ENCODE results near the gene LCN15.
"Not testable (repeated sequence)": the region's sequence is repeated elsewhere in the genome, so short reads cannot be mapped to it uniquely, and the experiment has no call there.

The LCN15 gene

GRCh38 chr9:136762221-136762691, 2.1 kb downstream of the LCN15 start:
- no peak for DNase-seq (ENCODE audit: low read depth)
- no peak for TF ChIP-seq CTCF (IDR thresholded peaks at IDR 0.05; ENCODE audit: control insufficient read depth, extremely low read depth, insufficient read depth)
- H3K4me3 ChIP-seq (ENCODE audit: low read depth, low read length): no peak overlapping the region

DNA sequence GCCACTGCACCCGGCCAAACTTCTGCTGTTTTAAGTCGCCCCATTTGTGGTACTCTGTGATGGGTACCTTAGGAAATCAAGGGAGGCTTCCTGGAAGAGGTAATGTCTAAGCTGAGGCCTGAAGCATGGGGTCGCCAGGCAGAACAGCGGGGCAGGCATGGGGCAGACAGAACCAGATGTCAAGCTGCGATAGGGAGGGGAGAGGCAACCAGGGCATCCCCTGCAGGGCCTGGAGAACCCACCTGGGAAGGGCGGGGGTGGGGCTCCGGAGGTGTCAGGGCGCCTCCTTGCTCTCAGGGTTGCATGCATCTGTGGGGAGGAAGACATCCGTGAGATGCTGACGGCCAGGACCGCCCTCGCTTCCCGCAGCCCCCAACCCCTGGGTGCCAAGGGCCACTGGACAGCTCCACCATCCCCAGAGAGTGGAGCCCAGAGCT, 2.8 kb downstream of the LCN15 start:
- no peak overlapping the region for H3K4me3 ChIP-seq (ENCODE audit: low read depth, low read length)
- no peak for DNase-seq (ENCODE audit: low read depth)
- no peak for TF ChIP-seq CTCF (IDR thresholded peaks at IDR 0.05; ENCODE audit: control insufficient read depth, extremely low read depth, insufficient read depth)

DNA sequence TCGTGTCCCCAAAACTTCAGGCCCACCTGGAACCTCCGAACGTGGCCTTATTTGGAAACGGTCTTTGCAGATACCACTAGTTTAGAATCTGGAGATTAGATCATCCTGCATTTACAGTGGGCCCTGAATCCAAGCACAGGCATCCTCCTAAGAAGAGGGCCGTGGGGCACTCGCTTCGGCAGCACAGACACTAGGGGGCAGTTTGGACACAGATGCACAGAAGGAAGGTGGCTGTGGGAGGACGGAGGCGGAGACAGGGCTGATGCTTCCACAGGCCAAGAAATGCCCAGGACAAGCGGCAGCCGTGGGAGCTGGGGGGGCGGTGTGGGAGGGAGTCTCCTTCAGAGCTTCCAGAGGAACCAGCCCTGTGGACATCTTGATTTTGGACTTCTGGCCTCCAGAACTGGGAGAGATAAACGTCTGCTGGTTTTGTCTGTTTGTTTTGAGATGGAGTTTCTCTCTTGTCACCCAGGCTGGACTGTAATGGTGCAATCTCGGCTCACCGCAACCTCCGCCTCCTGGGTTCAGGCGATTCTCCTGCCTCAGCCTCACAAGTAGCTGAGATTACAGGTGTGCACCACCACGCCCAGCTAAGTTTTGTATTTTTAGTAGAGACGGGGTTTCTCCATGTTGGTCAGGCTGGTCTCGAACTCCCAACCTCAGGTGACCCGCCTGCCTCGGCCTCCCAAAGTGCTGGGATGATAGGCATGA, 3.3 kb downstream of the LCN15 start:
- TF ChIP-seq CTCF (IDR thresholded peaks at IDR 0.05; ENCODE audit: control insufficient read depth, extremely low read depth, insufficient read depth): peak; percentile 75
- H3K4me3 ChIP-seq (ENCODE audit: low read depth, low read length); DNase-seq (ENCODE audit: low read depth): not testable (repeated sequence)

- H3K4me3 ChIP-seq (ENCODE audit: low read depth, low read length): no peak overlapping the region
- no peak for DNase-seq (ENCODE audit: low read depth)
- TF ChIP-seq CTCF (IDR thresholded peaks at IDR 0.05; ENCODE audit: control insufficient read depth, extremely low read depth, insufficient read depth): no peak
Observed at GRCh38 chr9:136760424-136760823, 3.9 kb downstream of the LCN15 start.

DNA sequence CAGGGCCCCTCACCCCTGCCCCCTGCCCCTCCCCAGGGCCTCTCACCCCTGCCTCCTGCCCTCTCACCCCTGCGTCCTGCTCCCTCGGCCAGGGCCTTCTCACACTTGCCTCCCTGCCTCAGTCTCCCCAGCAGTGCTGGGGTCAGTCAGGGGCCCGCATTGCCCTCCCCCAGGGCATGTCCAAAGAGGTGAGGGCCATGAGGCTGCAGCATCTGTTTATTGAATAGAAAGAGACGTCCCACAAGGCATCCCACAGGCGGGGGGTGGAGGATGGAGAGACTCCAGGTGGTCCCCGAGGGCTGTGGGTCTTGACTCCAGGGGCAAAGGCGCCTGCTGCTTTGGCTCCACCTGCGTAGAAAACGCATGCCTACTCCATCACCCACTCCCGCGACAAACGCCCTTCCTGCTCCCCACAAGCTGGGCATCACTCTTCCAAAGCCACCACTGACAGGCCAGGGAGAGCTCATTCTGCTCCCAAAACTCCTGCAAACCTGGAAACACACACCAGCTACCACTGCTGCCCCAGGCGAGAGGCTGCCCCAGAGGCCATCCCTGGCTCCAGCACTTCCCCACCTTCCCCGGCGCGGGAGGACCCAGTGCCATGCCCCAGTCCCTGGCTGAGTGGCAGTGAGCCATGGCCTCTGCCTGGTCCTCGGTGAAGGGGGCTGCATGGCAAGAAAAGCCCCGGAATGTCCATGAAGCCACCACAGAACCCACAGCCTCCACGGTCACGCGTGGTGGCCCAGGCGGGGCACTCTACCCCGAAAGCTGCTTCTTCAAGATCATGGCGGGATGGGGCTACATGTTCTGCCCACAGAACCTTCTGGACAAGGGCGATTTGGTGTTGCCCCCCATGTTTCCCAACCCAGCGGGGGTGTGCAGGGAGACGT, 4.6 kb downstream of the LCN15 start:
- no peak overlapping the region for H3K4me3 ChIP-seq (ENCODE audit: low read depth, low read length)
- DNase-seq (ENCODE audit: low read depth): no peak
- no peak for TF ChIP-seq CTCF (IDR thresholded peaks at IDR 0.05; ENCODE audit: control insufficient read depth, extremely low read depth, insufficient read depth)

- H3K4me3 ChIP-seq (ENCODE audit: low read depth, low read length): no peak overlapping the region
- no peak for DNase-seq (ENCODE audit: low read depth)
- no peak for TF ChIP-seq CTCF (IDR thresholded peaks at IDR 0.05; ENCODE audit: control insufficient read depth, extremely low read depth, insufficient read depth)
Observed at GRCh38 chr9:136759001-136759400, 5.3 kb downstream of the LCN15 start.

Measured in LNCaP clone FGC (cell line).